Suprapubic skin (tissue), 4 donors: ENCODE data around the gene RAX.

Experiments used
- EP300 ChIP-seq: sonication (generic); formaldehyde crosslinking; IDR thresholded peaks from one replicate; pipeline ENCODE4 v1.6.1; 2017; ENCODE audit warnings: antibody characterized with exemption
- POLR2A ChIP-seq, 2 donors: fragments of 450-650 bp; IDR thresholded peaks; one replicate each; pipeline ENCODE4 v1.6.1; 2017; ENCODE audit warnings: antibody characterized with exemption in 2 of 2, mild to moderate bottlenecking in 2 of 2, moderate library complexity in 2 of 2
- POLR2AphosphoS5 ChIP-seq, 3 donors: sonication (generic); formaldehyde crosslinking; IDR thresholded peaks; one replicate each; pipeline ENCODE4 v1.6.1; 2017; ENCODE audit warnings: antibody characterized with exemption in 3 of 3
- TF ChIP-seq, protein P1 (sequence below), 2 donors: fragments of 200-600 bp in 1 of 2; fragments of 450-650 bp in 1 of 2; sonication (generic) in 1 of 2; IDR thresholded peaks; one replicate each; pipeline ENCODE4 v1.5.1; 2016 to 2019; ENCODE audit warnings: antibody characterized with exemption in 2 of 2, mild to moderate bottlenecking in 1 of 2, moderate library complexity in 1 of 2

DNA sequence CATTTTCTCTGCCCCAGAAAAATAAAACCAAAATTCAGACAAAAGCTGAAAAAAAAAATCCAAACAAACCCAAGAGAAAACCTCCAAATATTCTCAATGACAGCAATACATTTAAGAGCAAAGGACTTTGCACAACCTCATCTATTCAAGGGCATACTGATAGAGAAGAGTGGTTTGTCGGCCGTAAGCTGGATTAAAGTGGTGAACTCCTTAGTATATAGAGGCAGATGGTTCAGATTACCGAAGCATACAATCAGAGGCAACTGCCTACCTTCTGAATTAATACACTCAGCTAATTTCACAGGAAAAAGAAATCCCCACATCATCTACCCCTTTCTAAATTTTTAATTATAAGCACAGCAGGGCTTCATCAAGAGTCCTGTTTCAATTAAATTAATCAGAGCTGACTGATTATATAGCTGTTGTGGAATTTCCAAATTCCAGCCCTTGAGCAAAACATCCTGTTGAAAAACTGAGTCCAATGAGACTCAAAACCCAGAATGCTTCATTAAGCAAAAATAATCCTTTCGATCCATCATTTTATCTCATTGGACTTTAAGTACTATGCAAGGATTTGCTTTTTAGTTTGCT, 45.3 kb upstream of the RAX start, which contains the start of gene CPLX4:
- TF ChIP-seq, protein P1, sequence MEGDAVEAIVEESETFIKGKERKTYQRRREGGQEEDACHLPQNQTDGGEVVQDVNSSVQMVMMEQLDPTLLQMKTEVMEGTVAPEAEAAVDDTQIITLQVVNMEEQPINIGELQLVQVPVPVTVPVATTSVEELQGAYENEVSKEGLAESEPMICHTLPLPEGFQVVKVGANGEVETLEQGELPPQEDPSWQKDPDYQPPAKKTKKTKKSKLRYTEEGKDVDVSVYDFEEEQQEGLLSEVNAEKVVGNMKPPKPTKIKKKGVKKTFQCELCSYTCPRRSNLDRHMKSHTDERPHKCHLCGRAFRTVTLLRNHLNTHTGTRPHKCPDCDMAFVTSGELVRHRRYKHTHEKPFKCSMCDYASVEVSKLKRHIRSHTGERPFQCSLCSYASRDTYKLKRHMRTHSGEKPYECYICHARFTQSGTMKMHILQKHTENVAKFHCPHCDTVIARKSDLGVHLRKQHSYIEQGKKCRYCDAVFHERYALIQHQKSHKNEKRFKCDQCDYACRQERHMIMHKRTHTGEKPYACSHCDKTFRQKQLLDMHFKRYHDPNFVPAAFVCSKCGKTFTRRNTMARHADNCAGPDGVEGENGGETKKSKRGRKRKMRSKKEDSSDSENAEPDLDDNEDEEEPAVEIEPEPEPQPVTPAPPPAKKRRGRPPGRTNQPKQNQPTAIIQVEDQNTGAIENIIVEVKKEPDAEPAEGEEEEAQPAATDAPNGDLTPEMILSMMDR (IDR thresholded peaks at IDR 0.05), result no peak
- TF ChIP-seq EP300 (no peak), POLR2A (IDR thresholded peaks at IDR 0.05) (no peak), POLR2AphosphoS5 (IDR thresholded peaks at IDR 0.05) (no peak)
